GM15510 (cell line): ENCODE results near the gene RAC2.
A peak's percentile ranks its signal among the peaks of the same experiment; 100 is the strongest.

Experiments
- POLR2A ChIP-seq: IDR thresholded peaks from 3 replicates; pipeline ENCODE4 v1.6.1; 2011; ENCODE audit warnings: borderline replicate concordance; ENCODE audit not compliant: insufficient read length; ENCODE audit errors: extremely low read depth

Gene RAC2

GRCh38 chr22:37234736-37235711, 9.0 kb downstream of the RAC2 start:
- TF ChIP-seq POLR2A, result peak; percentile 10

- no peak for TF ChIP-seq POLR2A
Observed at GRCh38 chr22:37233751-37234631, 10.1 kb downstream of the RAC2 start.

GRCh38 chr22:37232140-37232998, 11.7 kb downstream of the RAC2 start:
- TF ChIP-seq POLR2A, result peak; percentile 4

- TF ChIP-seq POLR2A, result no peak
Observed at GRCh38 chr22:37231406-37232139, 12.5 kb downstream of the RAC2 start.

- TF ChIP-seq POLR2A, result no peak
Observed at GRCh38 chr22:37230673-37231405, 13.2 kb downstream of the RAC2 start.

GRCh38 chr22:37229805-37230672, 14.0 kb downstream of the RAC2 start:
- TF ChIP-seq POLR2A, result peak; percentile 27

GRCh38 chr22:37229012-37229804, 14.9 kb downstream of the RAC2 start:
- TF ChIP-seq POLR2A, result no peak

GRCh38 chr22:37228106-37229011, 15.7 kb downstream of the RAC2 start:
- TF ChIP-seq POLR2A, result no peak

- no peak for TF ChIP-seq POLR2A
Observed at GRCh38 chr22:37226514-37226913, 17.6 kb downstream of the RAC2 start.

GRCh38 chr22:37226087-37226486, 18.0 kb downstream of the RAC2 start:
- no peak for TF ChIP-seq POLR2A
